HT-29 (cell line): ENCODE measurements around the gene L1CAM. TPM values are rescaled to one million over a fixed set of nuclear protein-coding genes. Genes with fewer than 3 reads are reported as not detected.
A peak's percentile ranks its signal among the peaks of the same experiment; 100 is the strongest.

Experiments
- DNase-seq: peaks from one replicate; pipeline ENCODE4 v3.0.0-alpha.2; 2015; ENCODE audit warnings: low spot score
- total RNA-seq: library from RNA; depleted of rRNA; stranded (reverse); fragments of >200 nt; shearing (Covaris generic); gene quantifications from 2 replicates; pipeline ENCODE4 v1.2.3, GENCODE V29; 2014

The L1CAM gene
- total RNA-seq, 1 experiment from 2014 or later: not detected

- no peak for DNase-seq
Measured at GRCh38 chrX:153878345-153878744, 7.6 kb downstream of the L1CAM start.

- DNase-seq: no peak
Measured at GRCh38 chrX:153877571-153878261, 8.3 kb downstream of the L1CAM start.

- no peak for DNase-seq
Measured at GRCh38 chrX:153876112-153876491, 9.9 kb downstream of the L1CAM start.

- peak; percentile 52 for DNase-seq
Measured at GRCh38 chrX:153875391-153876111, 10.4 kb downstream of the L1CAM start.

- DNase-seq: no peak
Measured at GRCh38 chrX:153874366-153875125, 11.4 kb downstream of the L1CAM start.

GRCh38 chrX:153874085-153874365 is 11.9 kb downstream of the L1CAM start:
- DNase-seq: no peak

GRCh38 chrX:153873282-153874084 is 12.5 kb downstream of the L1CAM start:
- no peak for DNase-seq

- no peak for DNase-seq
Measured at GRCh38 chrX:153871946-153872878, 13.8 kb downstream of the L1CAM start.

- no peak for DNase-seq
Measured at GRCh38 chrX:153871451-153871850, 14.5 kb downstream of the L1CAM start.

GRCh38 chrX:153870791-153871360 is 15.1 kb downstream of the L1CAM start:
- DNase-seq: no peak

- no peak for DNase-seq
Measured at GRCh38 chrX:153870288-153870690, 15.7 kb downstream of the L1CAM start.

- no peak for DNase-seq
Measured at GRCh38 chrX:153869473-153870287, 16.3 kb downstream of the L1CAM start.

GRCh38 chrX:153868576-153869472 is 17.1 kb downstream of the L1CAM start:
- DNase-seq: no peak

- DNase-seq: no peak
Measured at GRCh38 chrX:153867671-153868070, 18.3 kb downstream of the L1CAM start.

- no peak for DNase-seq
Measured at GRCh38 chrX:153867139-153867538, 18.8 kb downstream of the L1CAM start.

GRCh38 chrX:153866302-153867019 is 19.5 kb downstream of the L1CAM start:
- DNase-seq: no peak

- no peak for DNase-seq
Measured at GRCh38 chrX:153865685-153866084, 20.3 kb downstream of the L1CAM start.

GRCh38 chrX:153865321-153865580 is 20.7 kb downstream of the L1CAM start:
- no peak for DNase-seq
